Measurements from ENCODE around the gene TCFL5. TPM values are rescaled to one million over a fixed set of nuclear protein-coding genes. Genes with fewer than 3 reads are reported as not detected.
A peak's percentile ranks its signal among the peaks of the same experiment; 100 is the strongest.

Gene TCFL5
- total RNA-seq (ENCODE audit: low replicate concordance) = 23.7 and 27.9 TPM in 2 replicates

DNA sequence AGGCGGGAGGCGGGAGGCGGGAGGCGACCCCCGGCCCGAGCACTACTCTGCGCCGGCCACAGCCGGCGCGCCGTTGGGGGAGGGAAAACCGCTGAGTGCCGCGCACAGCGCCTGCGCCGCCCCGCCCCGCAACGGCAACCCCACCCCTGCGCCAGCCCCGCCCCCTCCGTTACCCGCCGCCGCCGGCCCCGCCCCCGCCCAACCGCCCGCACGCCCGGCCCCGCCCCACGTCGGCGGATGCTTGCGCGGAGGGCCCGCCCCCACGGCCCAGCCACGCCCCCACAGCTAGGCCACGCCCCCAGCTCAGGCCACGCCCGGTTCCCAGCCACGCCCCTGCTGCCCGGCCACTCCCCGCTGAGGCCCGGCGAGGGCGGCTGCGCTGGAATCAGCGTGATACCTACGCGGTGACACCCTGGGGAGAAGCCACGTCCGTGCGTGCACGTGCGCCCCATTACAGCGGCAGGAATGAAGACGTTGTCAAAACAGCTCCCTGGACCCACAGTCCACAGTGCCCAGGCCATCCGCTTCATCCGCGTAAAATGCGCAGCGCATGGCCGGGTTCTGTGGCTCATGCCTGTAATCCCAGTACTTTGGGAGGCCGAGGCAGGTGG, at the start of gene TCFL5:
Gene TCFL5 (minus strand): TSS at position 97 of the 611 bp plus-strand sequence. CDS start 152 bp downstream, outside the sequence.
- TF ChIP-seq, protein P1, sequence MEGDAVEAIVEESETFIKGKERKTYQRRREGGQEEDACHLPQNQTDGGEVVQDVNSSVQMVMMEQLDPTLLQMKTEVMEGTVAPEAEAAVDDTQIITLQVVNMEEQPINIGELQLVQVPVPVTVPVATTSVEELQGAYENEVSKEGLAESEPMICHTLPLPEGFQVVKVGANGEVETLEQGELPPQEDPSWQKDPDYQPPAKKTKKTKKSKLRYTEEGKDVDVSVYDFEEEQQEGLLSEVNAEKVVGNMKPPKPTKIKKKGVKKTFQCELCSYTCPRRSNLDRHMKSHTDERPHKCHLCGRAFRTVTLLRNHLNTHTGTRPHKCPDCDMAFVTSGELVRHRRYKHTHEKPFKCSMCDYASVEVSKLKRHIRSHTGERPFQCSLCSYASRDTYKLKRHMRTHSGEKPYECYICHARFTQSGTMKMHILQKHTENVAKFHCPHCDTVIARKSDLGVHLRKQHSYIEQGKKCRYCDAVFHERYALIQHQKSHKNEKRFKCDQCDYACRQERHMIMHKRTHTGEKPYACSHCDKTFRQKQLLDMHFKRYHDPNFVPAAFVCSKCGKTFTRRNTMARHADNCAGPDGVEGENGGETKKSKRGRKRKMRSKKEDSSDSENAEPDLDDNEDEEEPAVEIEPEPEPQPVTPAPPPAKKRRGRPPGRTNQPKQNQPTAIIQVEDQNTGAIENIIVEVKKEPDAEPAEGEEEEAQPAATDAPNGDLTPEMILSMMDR (IDR thresholded peaks at IDR 0.05; ENCODE audit: insufficient read depth, low read length) = no peak
- peak; percentile 81 for DNase-seq (ENCODE audit: low read depth)
- peak within 1 kb of the TSS; percentile 74 for H3K4me3 ChIP-seq (ENCODE audit: low read depth, low read length)

GRCh38 chr20:62910777-62911497, 49.3 kb upstream of the TCFL5 start:
- TF ChIP-seq, protein P1 (IDR thresholded peaks at IDR 0.05; ENCODE audit: insufficient read depth, low read length) = no peak
- no peak overlapping the region for H3K4me3 ChIP-seq (ENCODE audit: low read depth, low read length)
- no peak for DNase-seq (ENCODE audit: low read depth)

DNA sequence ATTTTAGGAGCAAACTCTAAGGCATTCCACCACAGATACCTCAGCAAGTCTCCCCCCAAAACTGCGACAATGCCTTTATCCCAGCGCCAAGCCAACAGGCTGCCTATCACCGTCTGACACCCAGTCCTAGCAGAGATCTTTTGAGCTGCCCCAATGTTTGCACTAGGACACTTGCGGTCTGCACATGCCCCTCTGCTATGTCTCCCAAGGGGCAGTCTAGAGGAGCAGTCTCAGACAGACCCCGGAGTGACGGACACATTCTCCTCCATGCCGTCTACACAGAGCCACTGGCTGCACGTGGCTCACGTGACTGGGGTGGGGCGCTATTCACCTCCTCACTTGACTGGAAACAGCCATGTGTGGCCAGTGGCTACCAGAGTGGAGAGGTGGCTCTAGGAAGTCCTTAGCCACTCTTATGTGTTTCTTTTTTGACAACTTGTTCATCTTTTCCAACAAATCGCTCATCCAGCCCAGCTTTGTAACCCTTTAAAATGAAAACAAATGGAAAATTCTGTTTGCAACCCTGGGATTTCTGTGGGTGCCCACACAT, 48.7 kb upstream of the TCFL5 start:
- H3K4me3 ChIP-seq (ENCODE audit: low read depth, low read length) = no peak overlapping the region
- TF ChIP-seq, protein P1 (IDR thresholded peaks at IDR 0.05; ENCODE audit: insufficient read depth, low read length) = no peak
- no peak for DNase-seq (ENCODE audit: low read depth)

DNA sequence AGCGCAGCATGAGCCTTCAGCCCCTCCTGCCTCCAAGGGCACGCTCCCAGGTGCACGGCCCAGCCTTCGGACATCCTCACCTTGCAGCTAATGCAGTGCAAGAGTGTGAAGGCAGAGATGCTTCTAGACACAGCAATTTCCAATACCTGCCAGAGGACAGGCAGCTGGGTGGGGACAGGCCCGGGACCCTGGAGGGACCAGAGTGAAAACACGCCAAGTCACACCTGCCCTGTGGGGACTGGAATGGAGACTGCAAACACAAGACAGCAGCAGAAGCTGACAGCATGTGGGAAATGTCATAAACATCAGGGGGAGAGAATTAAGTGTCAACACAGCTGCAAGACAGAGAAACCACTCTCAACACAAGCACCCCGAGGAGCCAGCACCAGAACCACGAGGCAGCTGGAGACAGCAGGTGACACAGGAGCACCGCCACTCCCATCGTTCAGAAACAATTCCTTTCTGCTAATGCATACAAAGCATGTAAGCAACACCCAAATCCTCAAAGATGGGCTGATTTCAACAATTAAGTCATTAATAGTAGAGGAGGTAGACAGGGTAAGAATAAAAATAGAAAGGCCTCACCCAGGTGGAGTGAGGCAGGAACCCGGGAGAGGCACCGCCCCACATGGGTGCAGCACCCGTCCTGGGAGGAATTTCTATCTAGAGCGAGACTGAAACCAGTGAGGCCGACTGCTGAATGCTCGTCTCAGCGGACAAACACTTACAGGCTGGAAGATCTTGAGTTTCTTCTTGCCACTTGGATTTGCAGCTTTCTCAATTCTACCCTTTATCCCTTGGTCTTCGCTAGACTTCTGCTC, 47.6 kb upstream of the TCFL5 start:
- TF ChIP-seq, protein P1 (IDR thresholded peaks at IDR 0.05; ENCODE audit: insufficient read depth, low read length) = no peak
- no peak overlapping the region for H3K4me3 ChIP-seq (ENCODE audit: low read depth, low read length)
- no peak for DNase-seq (ENCODE audit: low read depth)

DNA sequence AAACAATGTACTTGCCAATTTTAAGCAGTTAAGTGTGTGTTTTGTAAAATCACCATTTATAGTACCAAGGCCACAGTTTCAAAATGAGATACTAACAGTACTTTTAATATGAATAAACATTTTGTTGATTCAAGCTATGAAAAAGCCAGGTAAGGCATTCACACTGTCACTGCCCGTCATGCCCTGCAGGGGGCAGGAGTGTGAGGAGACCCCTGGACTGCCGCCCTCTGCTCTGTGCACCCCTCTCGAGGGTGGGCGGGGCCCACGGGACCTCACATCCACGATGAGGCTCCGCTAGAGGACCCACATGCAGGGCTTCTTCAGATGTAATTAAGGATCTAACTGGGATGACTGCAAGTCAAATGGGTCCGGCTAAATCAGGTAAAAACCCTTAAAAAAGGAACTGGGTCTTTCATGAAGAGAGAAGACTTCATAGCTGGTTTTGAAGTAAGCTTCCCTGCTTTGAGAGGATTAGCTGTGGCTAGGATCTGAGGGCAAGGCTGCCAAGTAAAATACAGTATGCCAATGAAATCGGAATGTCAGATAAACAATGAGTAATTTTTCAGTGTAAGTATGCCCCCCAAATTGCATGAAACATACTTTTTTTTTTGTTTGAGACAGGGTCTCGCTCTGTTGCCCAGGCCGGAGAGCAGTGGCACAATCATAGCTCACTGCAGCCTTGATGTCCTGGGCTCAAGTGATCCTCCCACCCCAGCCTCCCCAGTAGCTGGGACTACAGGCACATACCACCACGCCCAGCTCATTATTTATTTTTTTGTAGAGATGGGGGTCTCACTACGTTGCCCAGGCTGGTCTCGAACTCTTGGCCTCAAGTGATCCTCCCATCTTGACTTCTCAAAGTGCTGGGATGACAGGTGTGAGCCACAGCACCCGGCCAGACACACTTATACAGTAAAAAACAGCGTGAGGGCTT, 46.0 kb upstream of the TCFL5 start:
- no peak overlapping the region for H3K4me3 ChIP-seq (ENCODE audit: low read depth, low read length)
- no peak for DNase-seq (ENCODE audit: low read depth)
- TF ChIP-seq, protein P1 (IDR thresholded peaks at IDR 0.05; ENCODE audit: insufficient read depth, low read length) = peak; percentile 54

Data from fibroblast of the aortic adventitia (primary cell).